GM10266 (cell line): ENCODE results near the gene LATS2.

Source experiments
- DNase-seq: peaks from one replicate; pipeline ENCODE4 v3.0.0; 2012; ENCODE audit errors: extremely low spot score
- TF ChIP-seq, protein P1 (sequence below): IDR thresholded peaks from 2 replicates; pipeline ENCODE4 v1.5.1; 2012; ENCODE audit warnings: mild to moderate bottlenecking, low read depth; ENCODE audit not compliant: control insufficient read depth, insufficient read depth; ENCODE audit errors: missing control alignments

Gene LATS2

DNA sequence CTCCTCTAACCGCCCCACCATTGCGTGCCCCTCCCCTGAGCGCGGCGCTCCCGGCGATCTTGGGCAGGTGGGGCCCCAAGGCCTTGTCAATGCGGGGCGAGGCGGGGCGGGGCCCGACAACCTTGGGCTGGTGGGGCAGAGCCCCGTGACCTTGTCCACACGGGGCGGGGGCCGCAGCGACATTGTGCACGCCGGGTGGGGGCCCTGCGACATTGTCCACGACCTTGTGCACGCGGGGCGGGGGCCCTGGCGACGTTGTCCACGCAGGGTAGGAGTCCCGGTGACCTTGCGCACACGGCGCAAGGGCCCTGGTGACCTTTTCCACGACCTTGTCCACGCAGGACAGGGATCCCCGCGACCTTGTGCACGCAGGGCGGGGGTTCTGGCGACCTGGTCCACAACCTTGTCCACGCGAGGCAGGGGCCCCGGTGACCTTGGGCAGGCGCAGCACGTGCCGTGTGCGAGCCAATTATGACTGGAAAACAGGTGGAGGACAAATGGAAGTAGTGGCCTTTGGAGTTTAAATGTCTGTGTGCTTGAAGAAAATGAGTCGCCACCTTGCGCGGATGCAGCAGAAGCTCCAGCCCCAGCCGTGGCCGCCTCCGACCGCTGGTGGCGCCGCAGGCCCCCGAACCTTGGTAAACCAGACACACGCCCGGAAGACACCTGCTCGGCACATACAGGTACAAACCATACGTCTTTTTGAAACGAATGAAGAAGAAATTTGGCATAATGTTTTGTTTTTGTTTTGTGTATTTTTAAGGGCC lies 62.6 kb downstream of the LATS2 start:
- TF ChIP-seq, protein P1, sequence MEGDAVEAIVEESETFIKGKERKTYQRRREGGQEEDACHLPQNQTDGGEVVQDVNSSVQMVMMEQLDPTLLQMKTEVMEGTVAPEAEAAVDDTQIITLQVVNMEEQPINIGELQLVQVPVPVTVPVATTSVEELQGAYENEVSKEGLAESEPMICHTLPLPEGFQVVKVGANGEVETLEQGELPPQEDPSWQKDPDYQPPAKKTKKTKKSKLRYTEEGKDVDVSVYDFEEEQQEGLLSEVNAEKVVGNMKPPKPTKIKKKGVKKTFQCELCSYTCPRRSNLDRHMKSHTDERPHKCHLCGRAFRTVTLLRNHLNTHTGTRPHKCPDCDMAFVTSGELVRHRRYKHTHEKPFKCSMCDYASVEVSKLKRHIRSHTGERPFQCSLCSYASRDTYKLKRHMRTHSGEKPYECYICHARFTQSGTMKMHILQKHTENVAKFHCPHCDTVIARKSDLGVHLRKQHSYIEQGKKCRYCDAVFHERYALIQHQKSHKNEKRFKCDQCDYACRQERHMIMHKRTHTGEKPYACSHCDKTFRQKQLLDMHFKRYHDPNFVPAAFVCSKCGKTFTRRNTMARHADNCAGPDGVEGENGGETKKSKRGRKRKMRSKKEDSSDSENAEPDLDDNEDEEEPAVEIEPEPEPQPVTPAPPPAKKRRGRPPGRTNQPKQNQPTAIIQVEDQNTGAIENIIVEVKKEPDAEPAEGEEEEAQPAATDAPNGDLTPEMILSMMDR = no peak
- DNase-seq = no peak

DNA sequence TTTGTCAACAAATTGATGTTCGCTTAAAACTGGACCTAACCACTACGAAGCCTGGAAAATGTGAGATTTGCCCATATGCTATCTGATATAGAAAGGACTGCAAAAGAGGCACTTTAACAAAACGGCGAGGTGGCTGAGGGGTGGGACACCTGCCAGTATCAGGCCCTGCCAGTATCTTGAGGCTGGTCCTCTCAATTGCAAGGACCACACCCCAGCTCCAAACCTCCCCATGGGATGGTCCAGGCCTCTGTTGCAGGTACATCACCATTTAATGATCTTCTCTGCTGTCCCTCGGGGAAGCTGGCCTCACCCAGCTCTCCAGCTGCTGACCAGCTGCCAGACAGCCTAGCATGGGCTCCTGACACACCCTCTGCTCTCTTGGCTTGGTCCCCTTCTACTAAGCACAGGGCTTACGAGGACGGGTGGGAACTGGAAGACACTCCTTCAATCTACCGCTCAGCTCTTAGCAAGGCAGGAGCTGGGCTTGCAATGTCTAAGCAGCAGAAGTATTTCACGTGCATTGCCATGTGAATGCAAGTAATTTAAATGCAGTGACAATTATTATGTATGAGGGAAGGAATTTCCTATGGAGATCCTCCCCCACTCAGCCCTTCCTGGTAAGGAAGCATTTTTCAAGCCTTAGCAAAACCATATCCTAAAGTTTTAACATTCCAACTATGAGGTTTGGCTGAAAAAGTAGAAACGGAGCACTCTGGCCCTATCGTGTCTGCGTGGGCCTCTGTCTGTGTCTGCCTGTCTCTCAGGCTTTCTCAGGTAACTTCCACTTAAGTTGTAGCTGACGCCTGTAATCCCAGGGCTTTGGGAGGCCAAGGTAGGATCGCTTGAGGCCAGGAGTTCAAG lies 63.9 kb downstream of the LATS2 start:
- DNase-seq = no peak
- TF ChIP-seq, protein P1 = no peak

DNA sequence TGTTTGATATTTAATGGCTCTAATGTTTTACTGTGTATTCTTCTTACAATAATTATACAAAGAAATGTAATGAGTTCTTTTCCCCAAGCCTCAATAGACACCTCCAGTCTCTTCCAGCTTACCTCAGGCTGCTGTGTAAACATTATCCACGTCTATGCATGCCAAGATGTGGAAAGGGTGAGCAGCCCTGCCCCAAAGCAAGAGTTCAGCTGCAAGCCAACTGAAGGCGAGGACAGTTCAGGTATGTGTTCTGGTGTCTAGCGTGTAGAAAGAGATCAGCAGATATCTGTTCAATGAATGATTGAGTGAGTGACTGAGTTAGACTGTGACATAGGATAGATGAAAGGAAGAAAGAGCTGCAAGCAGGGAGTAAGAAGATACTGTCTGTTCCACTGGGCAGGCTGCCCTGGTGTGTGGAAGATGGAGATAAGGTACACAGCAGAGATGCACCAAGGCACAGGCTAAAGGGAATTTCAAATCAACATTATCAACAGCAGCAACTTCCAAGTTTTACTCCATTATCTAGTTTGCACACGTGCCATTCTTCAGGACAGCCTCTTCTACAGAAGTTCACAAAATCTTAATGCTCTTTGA lies 66.0 kb downstream of the LATS2 start:
- TF ChIP-seq, protein P1 = no peak
- DNase-seq = no peak

DNA sequence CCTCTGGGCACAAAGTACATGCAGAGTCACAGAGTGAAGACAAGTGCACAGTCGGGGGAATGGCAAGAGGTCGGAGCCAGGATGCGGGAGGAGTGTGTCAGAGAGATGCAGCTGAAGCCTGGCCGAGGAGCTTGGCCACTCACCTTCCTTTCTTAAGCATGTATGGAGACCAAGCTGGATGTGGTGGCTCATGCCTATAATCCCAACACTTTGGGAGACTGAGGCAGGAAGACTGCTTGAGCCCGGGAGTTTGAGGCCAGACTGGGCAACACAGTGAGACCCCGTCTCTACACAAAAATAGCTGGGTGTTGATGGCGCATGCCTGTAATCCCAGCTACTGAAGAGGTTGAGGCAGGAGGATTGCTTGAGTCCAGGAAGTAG lies 67.0 kb downstream of the LATS2 start:
- DNase-seq = no peak
- TF ChIP-seq, protein P1 = no peak

DNA sequence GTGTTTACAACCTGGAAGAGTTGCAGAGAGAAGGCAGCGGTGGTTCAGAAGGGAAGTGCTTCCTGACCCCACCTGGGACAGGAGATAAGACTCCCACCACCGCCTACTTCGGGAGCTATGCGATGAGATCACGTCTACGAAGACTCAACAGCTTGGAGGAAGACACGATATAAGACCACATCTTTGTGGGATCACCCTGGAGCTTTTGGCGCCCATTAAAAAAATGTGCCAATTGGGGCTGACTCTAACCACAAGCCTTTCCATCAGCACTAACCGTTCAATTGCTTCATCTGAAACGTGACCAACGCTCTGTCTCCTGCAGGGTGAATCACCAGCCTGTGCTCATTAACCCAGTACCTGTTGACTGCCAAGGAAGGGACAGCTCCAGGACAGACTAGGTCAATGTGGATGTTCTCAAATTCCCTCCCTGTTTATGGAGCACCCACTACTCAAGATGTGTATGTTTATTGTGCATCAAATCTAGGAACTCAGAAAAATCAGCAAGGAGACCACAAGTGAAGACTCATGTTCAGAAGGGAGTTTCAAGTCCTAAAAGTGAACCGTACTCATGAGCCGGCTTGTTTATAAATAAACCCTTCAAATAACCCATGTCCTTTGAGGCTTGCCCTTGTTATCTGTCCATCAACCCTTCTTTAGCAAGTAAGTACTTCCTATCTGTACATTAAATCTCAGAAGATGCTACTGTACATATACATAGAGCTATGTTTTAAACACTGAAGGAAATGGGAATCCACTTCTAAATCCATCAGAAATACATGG lies 67.5 kb downstream of the LATS2 start:
- TF ChIP-seq, protein P1 = no peak
- DNase-seq = no peak

DNA sequence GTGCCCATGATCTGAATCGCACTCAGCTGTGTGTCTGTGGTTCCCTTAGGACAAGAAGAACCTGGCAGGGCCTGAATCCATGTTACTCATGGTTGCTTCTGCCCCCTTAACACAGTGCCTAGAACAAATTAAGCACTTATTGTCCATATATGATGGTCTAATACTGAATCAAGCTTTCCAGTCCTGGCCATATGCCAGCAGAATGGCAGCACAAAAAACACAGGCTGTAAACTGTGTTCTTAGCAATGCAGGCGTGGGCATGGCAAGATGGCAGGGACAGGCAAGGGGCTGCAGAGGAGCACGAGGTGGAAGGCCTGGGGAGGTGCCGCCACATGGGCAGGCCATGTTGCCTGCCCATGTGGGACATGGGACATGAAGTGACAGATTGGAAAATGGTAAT lies 68.2 kb downstream of the LATS2 start:
- TF ChIP-seq, protein P1 = no peak
- no peak for DNase-seq
